K562 (cell line): Measurements from ENCODE around the gene RETREG2.

ENCODE experiments used
- NR2F6 ChIP-seq: fragments of 450-650 bp; formaldehyde crosslinking; IDR thresholded peaks from 2 replicates; pipeline ENCODE4 v1.4.0; 2020; ENCODE audit warnings: mild to moderate bottlenecking
- SP1 ChIP-seq: sonication (generic); formaldehyde crosslinking; IDR thresholded peaks from 2 replicates; pipeline ENCODE4 v1.8.1; 2022; ENCODE audit warnings: mild to moderate bottlenecking, missing genetic modification reagents

DNA sequence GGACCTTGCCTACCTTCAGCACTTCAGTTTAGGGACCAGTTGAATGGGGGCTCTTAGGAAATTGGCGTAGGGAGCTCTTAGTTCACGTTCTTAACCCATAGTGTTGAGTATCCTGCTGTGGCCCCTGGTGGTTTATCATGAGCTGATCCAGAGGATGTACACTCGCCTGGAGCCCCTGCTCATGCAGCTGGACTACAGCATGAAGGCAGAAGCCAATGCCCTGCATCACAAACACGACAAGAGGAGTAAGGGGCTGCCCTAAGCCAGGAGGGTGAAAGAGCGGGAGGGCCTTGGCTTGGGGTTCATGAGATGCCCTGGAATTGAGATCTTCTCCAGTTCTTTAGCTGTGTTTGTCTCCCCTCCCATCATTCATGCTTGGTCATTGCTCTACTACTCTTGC lies 2.9 kb downstream of the RETREG2 start:
- TF ChIP-seq NR2F6 (CRISPR knock-in tag) (no peak), SP1 (CRISPR knock-in tag) (no peak)
